Loucy (cell line): Measurements from ENCODE around the gene RBPMS2.

Source experiments
- H2AFZ ChIP-seq: fragments of 200-600 bp; sonication (generic); 2 replicates; pipeline ENCODE4 v1.6.0; 2016; ENCODE audit warnings: antibody characterized with exemption, mild to moderate bottlenecking, low read length, moderate library complexity
- H3F3A ChIP-seq: fragments of 200-600 bp; 2 replicates; pipeline ENCODE4 v1.6.0; 2016; ENCODE audit warnings: antibody characterized with exemption, low read depth, mild to moderate bottlenecking
- H3K27me3 ChIP-seq: fragments of 200-600 bp; sonication (generic); 2 replicates; pipeline ENCODE4 v1.6.1; 2014; ENCODE audit warnings: low read length, mild to moderate bottlenecking; ENCODE audit not compliant: insufficient read depth, poor library complexity, severe bottlenecking
- H3K36me3 ChIP-seq: fragments of 200-600 bp; sonication (generic); 2 replicates; pipeline ENCODE4 v1.6.1; 2016; ENCODE audit warnings: low read length; ENCODE audit not compliant: insufficient read depth
- H3K4me1 ChIP-seq: fragments of 200-600 bp; sonication (generic); 2 replicates; pipeline ENCODE4 v1.5.1; 2014; ENCODE audit warnings: low read length, mild to moderate bottlenecking; ENCODE audit not compliant: insufficient read depth, poor library complexity, severe bottlenecking
- H3K4me2 ChIP-seq: fragments of 200-600 bp; sonication (generic); 2 replicates; pipeline ENCODE4 v1.6.0; 2014; ENCODE audit warnings: antibody characterized with exemption, low read length, low read depth, mild to moderate bottlenecking; ENCODE audit not compliant: poor library complexity, severe bottlenecking
- H3K4me3 ChIP-seq: fragments of 200-600 bp; sonication (generic); 2 replicates; pipeline ENCODE4 v1.5.1; 2014; ENCODE audit warnings: low read length, mild to moderate bottlenecking, mixed read lengths; ENCODE audit not compliant: poor library complexity, severe bottlenecking
- H3K79me2 ChIP-seq: fragments of 200-600 bp; sonication (generic); 2 replicates; pipeline ENCODE4 v1.6.1; 2014; ENCODE audit warnings: low read length; ENCODE audit not compliant: insufficient read depth
- H3K9ac ChIP-seq: fragments of 200-600 bp; sonication (generic); 2 replicates; pipeline ENCODE4 v1.6.0; 2014; ENCODE audit warnings: mild to moderate bottlenecking, low read depth, low read length, moderate library complexity; ENCODE audit not compliant: poor library complexity, severe bottlenecking
- H3K9me2 ChIP-seq: fragments of 200-600 bp; sonication (generic); replicated peaks from 2 replicates; pipeline ENCODE4 v1.6.1; 2016; ENCODE audit warnings: low read depth, low read length, mixed read lengths
- H3K9me3 ChIP-seq: fragments of 200-600 bp; sonication (generic); 2 replicates; pipeline ENCODE4 v1.6.1; 2014; ENCODE audit warnings: mild to moderate bottlenecking, antibody characterized with exemption, low read length, low read depth; ENCODE audit not compliant: insufficient read depth
- H4K20me1 ChIP-seq: fragments of 200-600 bp; sonication (generic); 2 replicates; pipeline ENCODE4 v1.6.0; 2014; ENCODE audit warnings: antibody characterized with exemption, low read length, mild to moderate bottlenecking; ENCODE audit not compliant: insufficient read depth, poor library complexity, severe bottlenecking
- EZH2phosphoT487 ChIP-seq: fragments of 200-600 bp; IDR thresholded peaks from 2 replicates; pipeline ENCODE4 v1.6.1; 2018; ENCODE audit warnings: antibody characterized with exemption, mild to moderate bottlenecking, moderate library complexity, borderline replicate concordance
- TF ChIP-seq, protein P1 (sequence below): fragments of 200-600 bp; sonication (generic); conservative IDR thresholded peaks from 2 replicates; pipeline ENCODE4 v1.5.1; 2014; ENCODE audit warnings: mild to moderate bottlenecking, antibody characterized with exemption, low read length

RBPMS2 gene

DNA sequence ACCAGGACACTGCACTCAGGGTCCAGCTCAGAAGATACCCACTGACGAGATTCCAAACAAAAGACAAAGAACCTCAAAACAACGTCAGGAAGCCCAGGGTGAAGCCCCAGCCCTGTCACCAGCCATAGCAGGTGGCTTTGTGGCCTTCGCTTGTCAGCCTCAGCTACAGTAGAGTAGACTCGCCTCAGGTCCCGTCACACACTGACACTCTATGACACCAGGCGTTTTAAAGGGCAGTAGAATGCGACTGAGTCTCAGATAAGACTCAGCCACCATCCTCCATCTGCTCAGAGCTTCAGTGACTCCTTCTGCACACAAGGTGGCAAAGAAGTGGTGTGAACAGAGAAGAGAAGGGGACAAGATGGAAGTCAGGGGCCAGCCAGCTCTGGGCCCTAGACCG is 12.8 kb downstream of the RBPMS2 start:
- Histone ChIP-seq H3F3A (no peaks in the 10 kb centered on the region), H2AFZ (peak overlapping the region; percentile 11; the same call in 1 of the 2 replicates), H3K4me1 (peaks cover 10% of the 10 kb centered on the region), H3K27me3 (no peaks in the 10 kb centered on the region), H3K79me2 (no peaks in the 10 kb centered on the region), H3K4me2 (no peak overlapping the region), H3K9ac (no peak overlapping the region), H3K4me3 (no peak overlapping the region), H3K9me3 (no peaks in the 10 kb centered on the region), H3K9me2 (no peaks in the 10 kb centered on the region), H4K20me1 (no peaks in the 10 kb centered on the region), H3K36me3 (no peaks in the 10 kb centered on the region)
- TF ChIP-seq EZH2phosphoT487 = no peak
- TF ChIP-seq, protein P1, sequence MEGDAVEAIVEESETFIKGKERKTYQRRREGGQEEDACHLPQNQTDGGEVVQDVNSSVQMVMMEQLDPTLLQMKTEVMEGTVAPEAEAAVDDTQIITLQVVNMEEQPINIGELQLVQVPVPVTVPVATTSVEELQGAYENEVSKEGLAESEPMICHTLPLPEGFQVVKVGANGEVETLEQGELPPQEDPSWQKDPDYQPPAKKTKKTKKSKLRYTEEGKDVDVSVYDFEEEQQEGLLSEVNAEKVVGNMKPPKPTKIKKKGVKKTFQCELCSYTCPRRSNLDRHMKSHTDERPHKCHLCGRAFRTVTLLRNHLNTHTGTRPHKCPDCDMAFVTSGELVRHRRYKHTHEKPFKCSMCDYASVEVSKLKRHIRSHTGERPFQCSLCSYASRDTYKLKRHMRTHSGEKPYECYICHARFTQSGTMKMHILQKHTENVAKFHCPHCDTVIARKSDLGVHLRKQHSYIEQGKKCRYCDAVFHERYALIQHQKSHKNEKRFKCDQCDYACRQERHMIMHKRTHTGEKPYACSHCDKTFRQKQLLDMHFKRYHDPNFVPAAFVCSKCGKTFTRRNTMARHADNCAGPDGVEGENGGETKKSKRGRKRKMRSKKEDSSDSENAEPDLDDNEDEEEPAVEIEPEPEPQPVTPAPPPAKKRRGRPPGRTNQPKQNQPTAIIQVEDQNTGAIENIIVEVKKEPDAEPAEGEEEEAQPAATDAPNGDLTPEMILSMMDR = no peak

DNA sequence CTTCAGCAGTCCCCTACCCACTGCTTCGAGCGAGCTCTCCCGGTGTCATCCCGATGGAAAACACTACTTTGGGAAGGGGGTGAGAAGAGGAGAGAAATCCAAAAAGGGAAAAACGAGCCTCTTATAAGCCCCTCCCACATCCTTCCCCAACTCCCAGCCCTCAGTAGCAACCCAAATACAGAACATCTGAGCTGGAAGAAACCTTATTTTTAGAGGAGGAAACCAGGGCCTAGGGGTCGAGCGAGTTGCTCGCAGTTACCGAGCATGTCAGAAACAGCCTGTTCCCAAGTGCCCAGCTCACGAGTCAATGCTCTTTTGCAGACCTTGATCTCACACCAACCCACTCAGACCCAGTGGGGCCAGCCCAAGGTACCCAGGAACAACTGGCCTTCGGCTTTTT is 14.2 kb downstream of the RBPMS2 start:
- Histone ChIP-seq H4K20me1 (no peaks in the 10 kb centered on the region), H3K4me3 (no peak overlapping the region), H3K4me2 (no peak overlapping the region), H3K9ac (no peak overlapping the region), H3K4me1 (peaks cover 10% of the 10 kb centered on the region), H3K36me3 (no peaks in the 10 kb centered on the region), H3K9me3 (no peaks in the 10 kb centered on the region), H3K9me2 (no peaks in the 10 kb centered on the region), H3K79me2 (no peaks in the 10 kb centered on the region), H3F3A (no peaks in the 10 kb centered on the region), H3K27me3 (no peaks in the 10 kb centered on the region), H2AFZ (no peak overlapping the region)
- TF ChIP-seq, protein P1 = no peak
- TF ChIP-seq EZH2phosphoT487 = no peak

DNA sequence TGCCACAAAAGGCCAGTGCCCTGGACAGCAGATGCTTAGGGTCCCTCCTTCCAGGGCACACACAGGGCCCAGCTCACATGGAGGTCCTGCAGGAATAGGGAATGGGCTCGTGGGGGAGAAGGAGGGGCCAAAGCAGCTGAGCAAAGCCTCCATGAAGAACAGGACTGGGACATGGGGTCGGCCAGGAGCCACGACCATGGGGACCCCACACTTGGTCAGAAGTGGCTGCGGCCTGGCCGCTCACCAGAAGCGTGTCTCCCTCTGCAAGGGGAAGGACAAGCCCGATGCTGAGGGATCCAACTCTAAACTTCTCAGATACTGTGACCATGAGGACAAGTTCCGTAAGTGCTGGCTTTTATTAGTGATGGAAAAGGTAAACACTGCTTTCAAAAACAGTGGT is 15.3 kb downstream of the RBPMS2 start:
- Histone ChIP-seq H3K4me1 (peaks cover 10% of the 10 kb centered on the region), H3K36me3 (no peaks in the 10 kb centered on the region), H3K9me2 (no peaks in the 10 kb centered on the region), H4K20me1 (no peaks in the 10 kb centered on the region), H3K4me2 (no peak overlapping the region), H2AFZ (no peak overlapping the region), H3K4me3 (no peak overlapping the region), H3K9me3 (no peaks in the 10 kb centered on the region), H3F3A (no peaks in the 10 kb centered on the region), H3K27me3 (no peaks in the 10 kb centered on the region), H3K9ac (no peak overlapping the region), H3K79me2 (no peaks in the 10 kb centered on the region)
- TF ChIP-seq, protein P1 = no peak
- TF ChIP-seq EZH2phosphoT487 = no peak
